ENCODE results near the gene KIF22.

The KIF22 gene

DNA sequence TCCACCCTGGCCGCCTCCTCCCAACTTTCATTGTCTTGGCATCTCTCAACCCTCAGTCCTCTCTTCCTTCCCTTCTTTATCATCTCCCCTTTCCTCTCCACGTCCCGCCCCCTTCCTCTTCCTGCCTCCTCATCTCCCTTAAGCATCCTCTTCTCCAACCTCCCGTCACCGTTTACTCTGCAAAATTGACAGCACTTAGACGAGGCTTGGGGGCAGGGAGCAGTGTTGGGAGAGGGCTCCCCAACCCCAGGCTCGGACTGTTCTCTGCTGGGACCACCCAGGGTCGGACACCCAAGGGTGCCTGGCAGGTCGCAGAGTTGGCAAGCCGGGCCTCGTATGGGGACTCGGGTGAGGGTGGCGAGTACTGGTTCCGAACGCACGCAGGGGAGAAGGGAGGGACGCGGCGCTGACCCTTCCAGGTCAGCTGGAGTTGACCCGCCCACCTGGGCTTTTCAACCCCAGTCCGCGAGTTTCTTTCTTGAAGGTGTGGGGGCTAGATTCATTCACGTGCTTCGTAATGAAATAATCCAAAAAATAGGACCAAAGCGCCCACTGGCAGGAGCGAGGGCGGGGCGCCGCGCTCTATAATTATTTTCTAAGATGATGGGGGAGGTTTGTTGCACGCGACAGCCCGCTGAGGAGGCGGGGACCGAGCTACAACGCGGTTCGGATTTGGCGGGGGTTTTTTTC is 24.6 kb downstream of the KIF22 start:
- Histone ChIP-seq H3K36me3 (ENCODE audit: control insufficient read depth in 5 of 5, insufficient read depth in 5 of 5, low read length in 5 of 5) (peaks cover 0 to 17% (median 10%) of the 10 kb centered on the region in 5 donors), H3K9me3 (ENCODE audit: control insufficient read depth in 5 of 5, low read length in 5 of 5) (no peaks in the 10 kb centered on the region), H3K4me1 (ENCODE audit: control insufficient read depth in 5 of 5, insufficient read depth in 5 of 5, low read length in 5 of 5) (peaks cover 3 to 62% (median 54%) of the 10 kb centered on the region in 5 donors), H3K27ac (ENCODE audit: low read depth, low read length) (peak overlapping the region; percentile 83), H3K9ac (ENCODE audit: low read length in 5 of 5) (peak overlapping the region in 3 of 5 donors; percentile 48 to 64 (median 62)), H3K27me3 (ENCODE audit: control insufficient read depth in 5 of 5, insufficient read depth in 4 of 5, low read length in 5 of 5) (no peaks in the 10 kb centered on the region), H3K4me3 (ENCODE audit: low read depth in 1 of 5, low read length in 5 of 5) (peak overlapping the region; percentile 39 to 91 (median 81))

DNA sequence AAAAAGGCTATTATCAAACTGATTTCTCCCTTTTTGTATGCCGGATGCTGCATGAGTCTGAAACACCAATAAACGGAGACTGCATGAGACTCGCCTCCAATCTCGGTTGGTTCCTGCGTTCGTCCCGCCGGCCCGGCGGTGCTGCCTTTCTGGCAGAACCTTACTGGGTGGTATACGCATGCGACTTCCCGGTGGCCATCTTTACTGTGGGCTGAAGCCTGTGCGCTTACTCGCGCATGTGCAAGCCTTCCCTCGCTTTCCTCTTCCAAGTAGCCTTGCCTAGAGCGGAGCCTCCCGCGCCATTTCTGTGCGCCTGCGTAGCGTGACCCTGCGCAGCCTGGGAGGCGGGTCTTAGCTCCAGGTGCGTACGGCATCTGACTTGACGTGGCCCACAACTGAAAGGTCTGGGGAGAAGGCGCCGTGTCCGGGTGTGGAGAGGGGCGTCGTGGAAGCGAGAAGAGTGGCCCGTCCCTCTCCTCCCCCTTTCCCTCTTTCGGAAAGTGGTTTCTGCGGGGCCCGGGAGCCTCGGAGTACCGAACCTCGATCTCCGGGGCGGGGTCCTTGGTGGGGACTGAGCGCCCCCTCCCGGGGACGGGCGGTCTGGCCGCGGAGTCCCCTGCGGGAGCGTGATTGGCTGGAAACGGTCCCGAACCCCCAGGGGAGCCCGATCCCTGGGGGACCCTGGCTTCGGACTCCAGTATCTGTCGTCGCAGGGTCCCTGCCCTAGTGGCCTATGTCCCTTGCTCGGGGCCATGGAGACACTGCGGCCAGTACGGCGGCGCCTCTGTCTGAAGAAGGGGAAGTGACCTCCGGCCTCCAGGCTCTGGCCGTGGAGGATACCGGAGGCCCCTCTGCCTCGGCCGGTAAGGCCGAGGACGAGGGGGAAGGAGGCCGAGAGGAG is 25.5 kb downstream of the KIF22 start, which contains the start of gene PAGR1:
TSS of gene PAGR1 (plus strand) at position 360 of the 901 bp plus-strand sequence. CDS start at position 734, 374 bp downstream.
- Histone ChIP-seq H3K36me3 (ENCODE audit: control insufficient read depth in 5 of 5, insufficient read depth in 5 of 5, low read length in 5 of 5) (peaks cover 0 to 14% (median 8%) of the 10 kb centered on the region in 5 donors), H3K9ac (ENCODE audit: low read length in 5 of 5) (peak within 1 kb of the TSS; percentile 26 to 89 (median 77)), H3K4me3 (ENCODE audit: low read depth in 1 of 5, low read length in 5 of 5) (peak within 1 kb of the TSS; percentile 68 to 91 (median 81)), H3K27me3 (ENCODE audit: control insufficient read depth in 5 of 5, insufficient read depth in 4 of 5, low read length in 5 of 5) (no peaks in the 10 kb centered on the region), H3K27ac (ENCODE audit: low read depth, low read length) (peak within 1 kb of the TSS; percentile 83), H3K4me1 (ENCODE audit: control insufficient read depth in 5 of 5, insufficient read depth in 5 of 5, low read length in 5 of 5) (peaks cover 6 to 61% (median 54%) of the 10 kb centered on the region in 5 donors), H3K9me3 (ENCODE audit: control insufficient read depth in 5 of 5, low read length in 5 of 5) (no peaks in the 10 kb centered on the region)

DNA sequence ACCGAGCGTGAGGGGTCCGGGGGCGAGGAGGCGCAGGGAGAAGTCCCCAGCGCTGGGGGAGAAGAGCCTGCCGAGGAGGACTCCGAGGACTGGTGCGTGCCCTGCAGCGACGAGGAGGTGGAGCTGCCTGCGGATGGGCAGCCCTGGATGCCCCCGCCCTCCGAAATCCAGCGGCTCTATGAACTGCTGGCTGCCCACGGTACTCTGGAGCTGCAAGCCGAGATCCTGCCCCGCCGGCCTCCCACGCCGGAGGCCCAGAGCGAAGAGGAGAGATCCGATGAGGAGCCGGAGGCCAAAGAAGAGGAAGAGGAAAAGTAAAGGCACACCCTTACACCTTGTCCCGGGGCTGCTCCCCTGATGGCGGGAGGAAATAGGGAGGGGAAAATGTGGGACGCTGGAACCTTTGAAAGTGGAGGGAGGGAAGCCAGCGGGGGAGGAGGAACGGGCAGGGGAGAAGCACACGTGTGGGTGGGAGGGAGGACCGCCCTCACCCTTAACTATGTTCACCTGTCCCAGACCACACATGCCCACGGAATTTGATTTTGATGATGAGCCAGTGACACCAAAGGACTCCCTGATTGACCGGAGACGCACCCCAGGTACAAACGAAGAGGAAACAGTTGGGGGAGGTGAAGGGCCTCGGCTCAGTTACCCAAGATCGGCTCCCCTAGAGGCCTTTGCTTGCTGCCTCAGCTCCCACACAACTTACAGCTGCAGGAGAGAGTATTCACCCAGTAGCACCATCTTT is 26.3 kb downstream of the KIF22 start:
- H3K9ac ChIP-seq (ENCODE audit: low read length in 5 of 5) = peak overlapping the region; percentile 26 to 89 (median 77)
- H3K27me3 ChIP-seq (ENCODE audit: control insufficient read depth in 5 of 5, insufficient read depth in 4 of 5, low read length in 5 of 5) = no peaks in the 10 kb centered on the region
- H3K4me3 ChIP-seq (ENCODE audit: low read depth in 1 of 5, low read length in 5 of 5) = peak overlapping the region; percentile 60 to 91 (median 81)
- H3K27ac ChIP-seq (ENCODE audit: low read depth, low read length) = peak overlapping the region; percentile 83
- no peaks in the 10 kb centered on the region for H3K9me3 ChIP-seq (ENCODE audit: control insufficient read depth in 5 of 5, low read length in 5 of 5)
- H3K36me3 ChIP-seq (ENCODE audit: control insufficient read depth in 5 of 5, insufficient read depth in 5 of 5, low read length in 5 of 5) = peaks cover 0 to 14% (median 8%) of the 10 kb centered on the region in 5 donors
- H3K4me1 ChIP-seq (ENCODE audit: control insufficient read depth in 5 of 5, insufficient read depth in 5 of 5, low read length in 5 of 5) = peaks cover 14 to 61% (median 54%) of the 10 kb centered on the region in 5 donors

DNA sequence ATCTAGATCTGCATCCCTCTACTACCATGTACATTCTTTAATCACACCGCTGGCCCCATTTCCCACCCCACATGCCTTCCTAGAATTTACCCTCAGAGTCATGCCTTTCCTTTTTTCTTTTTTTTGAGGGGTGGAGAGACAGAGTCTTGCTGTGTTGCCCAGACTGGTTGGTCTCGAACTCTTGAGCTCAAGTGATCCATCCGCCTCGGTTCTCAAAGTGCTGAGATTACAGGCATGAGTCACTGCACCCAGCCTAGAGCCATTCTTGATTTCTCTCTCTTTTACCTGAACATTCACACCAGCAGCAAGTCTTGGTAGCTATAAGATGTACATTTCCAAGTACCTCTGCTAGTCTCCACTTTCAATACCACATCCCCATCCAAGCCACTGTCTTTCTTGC is 27.5 kb downstream of the KIF22 start:
- Histone ChIP-seq H3K9ac (ENCODE audit: low read length in 5 of 5) (no peak overlapping the region), H3K9me3 (ENCODE audit: control insufficient read depth in 5 of 5, low read length in 5 of 5) (no peaks in the 10 kb centered on the region), H3K4me3 (ENCODE audit: low read depth in 1 of 5, low read length in 5 of 5) (no peak overlapping the region), H3K36me3 (ENCODE audit: control insufficient read depth in 5 of 5, insufficient read depth in 5 of 5, low read length in 5 of 5) (peaks cover 0 to 14% (median 8%) of the 10 kb centered on the region in 5 donors), H3K4me1 (ENCODE audit: control insufficient read depth in 5 of 5, insufficient read depth in 5 of 5, low read length in 5 of 5) (peaks cover 15 to 61% (median 56%) of the 10 kb centered on the region in 5 donors), H3K27me3 (ENCODE audit: control insufficient read depth in 5 of 5, insufficient read depth in 4 of 5, low read length in 5 of 5) (no peaks in the 10 kb centered on the region), H3K27ac (ENCODE audit: low read depth, low read length) (no peak overlapping the region)

DNA sequence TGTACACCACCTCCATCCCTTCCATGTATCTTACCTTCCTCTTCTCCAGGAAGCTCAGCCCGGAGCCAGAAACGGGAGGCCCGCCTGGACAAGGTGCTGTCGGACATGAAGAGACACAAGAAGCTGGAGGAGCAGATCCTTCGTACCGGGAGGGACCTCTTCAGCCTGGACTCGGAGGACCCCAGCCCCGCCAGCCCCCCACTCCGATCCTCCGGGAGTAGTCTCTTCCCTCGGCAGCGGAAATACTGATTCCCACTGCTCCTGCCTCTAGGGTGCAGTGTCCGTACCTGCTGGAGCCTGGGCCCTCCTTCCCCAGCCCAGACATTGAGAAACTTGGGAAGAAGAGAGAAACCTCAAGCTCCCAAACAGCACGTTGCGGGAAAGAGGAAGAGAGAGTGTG is 29.0 kb downstream of the KIF22 start:
- H3K27me3 ChIP-seq (ENCODE audit: control insufficient read depth in 5 of 5, insufficient read depth in 4 of 5, low read length in 5 of 5) = no peaks in the 10 kb centered on the region
- H3K27ac ChIP-seq (ENCODE audit: low read depth, low read length) = no peak overlapping the region
- H3K9ac ChIP-seq (ENCODE audit: low read length in 5 of 5) = no peak overlapping the region
- H3K4me1 ChIP-seq (ENCODE audit: control insufficient read depth in 5 of 5, insufficient read depth in 5 of 5, low read length in 5 of 5) = peaks cover 15 to 68% (median 61%) of the 10 kb centered on the region in 5 donors
- peaks cover 0 to 14% (median 8%) of the 10 kb centered on the region in 5 donors for H3K36me3 ChIP-seq (ENCODE audit: control insufficient read depth in 5 of 5, insufficient read depth in 5 of 5, low read length in 5 of 5)
- no peaks in the 10 kb centered on the region for H3K9me3 ChIP-seq (ENCODE audit: control insufficient read depth in 5 of 5, low read length in 5 of 5)
- no peak overlapping the region for H3K4me3 ChIP-seq (ENCODE audit: low read depth in 1 of 5, low read length in 5 of 5)

DNA sequence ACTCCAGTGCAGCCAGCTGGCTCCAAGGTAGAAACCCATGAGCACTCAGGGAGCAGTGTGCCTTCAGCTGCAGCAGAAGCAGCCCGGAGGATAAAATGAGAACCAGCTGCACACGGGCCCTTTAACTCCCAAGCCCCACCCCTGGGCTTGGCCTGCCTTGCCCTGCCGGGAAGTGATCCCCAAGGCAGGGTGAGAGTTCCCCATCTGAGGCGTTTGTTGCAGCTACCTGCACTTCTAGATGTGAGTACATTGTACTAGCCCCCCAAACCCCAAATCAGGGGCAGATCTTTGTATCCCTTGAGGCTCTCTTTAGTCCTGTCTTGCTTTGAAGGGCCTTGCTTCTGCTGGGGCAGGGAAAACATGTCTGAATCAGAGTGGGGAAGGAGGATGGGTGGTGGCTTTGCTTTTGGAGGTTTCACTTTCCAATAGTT is 29.7 kb downstream of the KIF22 start, which contains the start of gene MVP:
TSS of gene MVP (plus strand) at position 192 of the 431 bp plus-strand sequence. CDS start 10,088 bp downstream, outside the sequence.
- peaks cover 18 to 69% (median 61%) of the 10 kb centered on the region in 5 donors for H3K4me1 ChIP-seq (ENCODE audit: control insufficient read depth in 5 of 5, insufficient read depth in 5 of 5, low read length in 5 of 5)
- peak within 1 kb of the TSS; percentile 82 to 93 (median 90) for H3K9ac ChIP-seq (ENCODE audit: low read length in 5 of 5)
- peaks cover 0 to 14% (median 8%) of the 10 kb centered on the region in 5 donors for H3K36me3 ChIP-seq (ENCODE audit: control insufficient read depth in 5 of 5, insufficient read depth in 5 of 5, low read length in 5 of 5)
- H3K4me3 ChIP-seq (ENCODE audit: low read depth in 1 of 5, low read length in 5 of 5) = peak within 1 kb of the TSS; percentile 82 to 96 (median 92)
- H3K9me3 ChIP-seq (ENCODE audit: control insufficient read depth in 5 of 5, low read length in 5 of 5) = no peaks in the 10 kb centered on the region
- no peaks in the 10 kb centered on the region for H3K27me3 ChIP-seq (ENCODE audit: control insufficient read depth in 5 of 5, insufficient read depth in 4 of 5, low read length in 5 of 5)
- peak within 1 kb of the TSS; percentile 97 for H3K27ac ChIP-seq (ENCODE audit: low read depth, low read length)

DNA sequence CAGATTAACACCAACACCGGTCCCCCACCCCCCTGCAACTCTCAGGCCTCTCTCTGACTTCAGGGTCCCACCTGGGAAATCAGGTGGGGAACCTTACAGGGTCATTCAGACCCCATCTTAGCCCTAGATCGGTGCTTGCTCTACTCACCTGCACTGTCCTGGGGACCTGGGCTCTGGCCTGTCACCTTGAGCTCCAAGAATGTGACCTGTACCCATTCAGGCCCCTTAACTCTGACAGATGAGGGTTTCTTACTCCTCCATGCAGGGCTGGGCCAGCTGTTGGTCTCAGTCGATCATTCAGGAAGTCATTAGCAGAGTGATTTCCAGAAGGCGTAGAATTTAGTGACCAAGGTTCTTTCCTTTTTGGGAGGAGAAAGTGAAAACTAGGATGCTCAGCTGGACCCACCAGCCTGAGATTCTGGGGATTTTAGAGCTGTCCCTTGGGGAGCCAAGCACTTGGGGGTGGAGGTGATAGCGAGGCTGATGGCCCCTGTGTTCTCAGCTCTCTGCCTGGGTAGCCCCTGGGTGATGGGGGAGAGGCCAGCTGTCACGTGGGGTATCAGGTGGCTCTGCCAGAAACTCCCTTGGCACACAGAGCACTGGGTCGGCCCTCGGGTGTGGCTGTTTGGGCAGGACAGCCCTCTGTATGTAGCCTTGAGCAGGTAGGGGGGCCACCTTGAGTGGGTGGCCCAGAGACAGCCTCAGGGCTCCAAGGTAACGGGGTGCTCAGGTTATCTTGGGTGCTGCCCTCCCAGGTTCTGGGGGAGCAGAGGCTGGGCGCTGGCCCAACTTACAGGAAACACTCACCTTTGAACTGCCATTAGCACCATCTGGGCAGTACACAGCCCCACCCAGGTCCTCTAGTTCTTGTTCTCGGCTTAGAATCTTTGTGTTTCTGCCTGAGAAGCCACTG is 30.4 kb downstream of the KIF22 start:
- Histone ChIP-seq H3K4me3 (ENCODE audit: low read depth in 1 of 5, low read length in 5 of 5) (peak overlapping the region; percentile 82 to 96 (median 92)), H3K36me3 (ENCODE audit: control insufficient read depth in 5 of 5, insufficient read depth in 5 of 5, low read length in 5 of 5) (peaks cover 0 to 14% (median 8%) of the 10 kb centered on the region in 5 donors), H3K9me3 (ENCODE audit: control insufficient read depth in 5 of 5, low read length in 5 of 5) (no peaks in the 10 kb centered on the region)

DNA sequence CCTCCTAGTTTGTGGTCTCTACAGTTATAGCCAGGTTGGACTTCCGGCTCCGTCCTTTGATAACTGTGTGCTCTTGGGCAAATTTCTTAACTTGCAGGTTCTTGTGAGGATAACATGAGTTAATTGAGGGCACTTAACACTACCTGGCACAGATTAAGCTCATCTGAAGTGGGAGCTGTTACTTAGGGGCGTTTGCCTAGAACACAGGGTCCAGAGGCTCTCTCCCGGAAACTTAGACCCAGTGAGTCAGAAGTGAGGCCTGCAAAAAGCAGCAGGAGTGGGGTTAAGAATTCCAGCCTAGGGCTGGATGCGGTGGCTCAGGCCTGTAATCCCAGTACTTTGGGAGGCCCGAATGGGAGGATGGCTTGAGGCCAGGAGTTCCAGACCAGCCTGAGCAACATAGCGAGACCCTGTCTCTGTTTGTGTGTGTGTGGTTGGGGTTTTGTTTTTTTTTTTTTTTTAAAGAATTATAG is 31.1 kb downstream of the KIF22 start:
- Histone ChIP-seq H3K9ac (ENCODE audit: low read length in 5 of 5) (peak overlapping the region; percentile 16 to 93 (median 89)), H3K27me3 (ENCODE audit: control insufficient read depth in 5 of 5, insufficient read depth in 4 of 5, low read length in 5 of 5) (no peaks in the 10 kb centered on the region), H3K4me3 (ENCODE audit: low read depth in 1 of 5, low read length in 5 of 5) (peak overlapping the region; percentile 82 to 96 (median 92)), H3K4me1 (ENCODE audit: control insufficient read depth in 5 of 5, insufficient read depth in 5 of 5, low read length in 5 of 5) (peaks cover 19 to 70% (median 66%) of the 10 kb centered on the region in 5 donors), H3K36me3 (ENCODE audit: control insufficient read depth in 5 of 5, insufficient read depth in 5 of 5, low read length in 5 of 5) (peaks cover 0 to 14% (median 8%) of the 10 kb centered on the region in 5 donors), H3K27ac (ENCODE audit: low read depth, low read length) (peak overlapping the region; percentile 97), H3K9me3 (ENCODE audit: control insufficient read depth in 5 of 5, low read length in 5 of 5) (no peaks in the 10 kb centered on the region)

More for the DNA sequence above, 30.4 kb downstream of the KIF22 start:
- peak overlapping the region; percentile 82 to 93 (median 90) for H3K9ac ChIP-seq (ENCODE audit: low read length in 5 of 5)
- H3K4me1 ChIP-seq (ENCODE audit: control insufficient read depth in 5 of 5, insufficient read depth in 5 of 5, low read length in 5 of 5) = peaks cover 19 to 73% (median 67%) of the 10 kb centered on the region in 5 donors
- H3K27ac ChIP-seq (ENCODE audit: low read depth, low read length) = peak overlapping the region; percentile 97
- no peaks in the 10 kb centered on the region for H3K27me3 ChIP-seq (ENCODE audit: control insufficient read depth in 5 of 5, insufficient read depth in 4 of 5, low read length in 5 of 5)
